A673 (cell line): Measurements from ENCODE around the gene MYO7A. TPM values are rescaled to one million over a fixed set of nuclear protein-coding genes. Genes with fewer than 3 reads are reported as not detected.
"Not testable (repeated sequence)": the region's sequence is repeated elsewhere in the genome, so short reads cannot be mapped to it uniquely, and the experiment has no call there.

Source experiments
- BruUV-seq: library from RNA; stranded (reverse); fragments of 400-500 nt; replicated peaks from 2 replicates; lab custom pipeline; 2021; lab: Mats Ljungman, UMichigan
- CTCF ChIA-PET: fragments of 300-600 bp; sonication (Branson Sonifier 250); formaldehyde crosslinking; loops from one replicate; lab custom pipeline; 2022; ENCODE audit warnings: antibody characterized with exemption; lab: Charles Lee
- POLR2A ChIA-PET: fragments of 300-600 bp; sonication (Branson Sonifier 250); formaldehyde crosslinking; loops from one replicate; lab custom pipeline; 2022; ENCODE audit warnings: antibody characterized with exemption; ENCODE audit not compliant: low non-redundant PET; lab: Charles Lee
- DNase-seq: peaks from one replicate; pipeline ENCODE4 v3.0.0-alpha.2; 2015; ENCODE audit warnings: low spot score
- H3K27ac ChIP-seq: fragments of 200-600 bp; sonication (generic); 2 replicates; pipeline ENCODE4 v1.5.1; 2016; ENCODE audit warnings: mixed run types, low read depth, mild to moderate bottlenecking, mixed read lengths, antibody characterized with exemption, low read length; ENCODE audit not compliant: poor library complexity, severe bottlenecking
- H3K27me3 ChIP-seq: fragments of 200-600 bp; sonication (generic); replicated peaks from 2 replicates; pipeline ENCODE4 v1.6.1; 2017; ENCODE audit warnings: mixed run types, low read depth, mild to moderate bottlenecking, mixed read lengths, antibody characterized with exemption, low read length; ENCODE audit not compliant: insufficient read depth, poor library complexity
- H3K36me3 ChIP-seq: fragments of 200-600 bp; sonication (generic); 2 replicates; pipeline ENCODE4 v1.6.1; 2016; ENCODE audit warnings: mixed run types, mild to moderate bottlenecking, mixed read lengths, antibody characterized with exemption, low read length; ENCODE audit not compliant: insufficient read depth, poor library complexity, severe bottlenecking
- H3K4me1 ChIP-seq: fragments of 200-600 bp; sonication (generic); 2 replicates; pipeline ENCODE4 v1.6.1; 2017; ENCODE audit warnings: mixed run types, mild to moderate bottlenecking, mixed read lengths, antibody characterized with exemption, low read length; ENCODE audit not compliant: insufficient read depth, poor library complexity, severe bottlenecking
- H3K4me3 ChIP-seq: fragments of 200-600 bp; sonication (generic); 2 replicates; pipeline ENCODE4 v1.5.1; 2016; ENCODE audit warnings: low read depth, mixed run types, mild to moderate bottlenecking, mixed read lengths, low read length; ENCODE audit not compliant: poor library complexity, severe bottlenecking
- H3K9me3 ChIP-seq: fragments of 200-600 bp; sonication (generic); 2 replicates; pipeline ENCODE4 v1.6.1; 2016; ENCODE audit warnings: mixed run types, low read depth, mild to moderate bottlenecking, mixed read lengths, antibody characterized with exemption, low read length; ENCODE audit not compliant: poor library complexity, severe bottlenecking
- EZH2 ChIP-seq: fragments of 200-600 bp; sonication (generic); IDR thresholded peaks from 2 replicates; pipeline ENCODE4 v1.6.1; 2017; ENCODE audit warnings: borderline replicate concordance, low read depth, mild to moderate bottlenecking, mixed read lengths, antibody characterized with exemption, low read length; ENCODE audit not compliant: poor library complexity, severe bottlenecking
- intact Hi-C: fragments of 100-400 bp; cut with micrococcal nuclease; formaldehyde crosslinking; loops from one replicate; pipeline ENCODE4 v1.10.0; 2022; ENCODE audit not compliant: unreplicated experiment
- total RNA-seq: library from RNA; stranded (reverse); gene quantifications from 2 replicates; pipeline ENCODE4 v1.2.3, GENCODE V29; 2021
- TF ChIP-seq, protein P1 (sequence below): fragments of 300-800, 200-600 bp; sonication (generic); conservative IDR thresholded peaks from 2 replicates; pipeline ENCODE4 v1.5.1; 2017; ENCODE audit warnings: low read depth, mild to moderate bottlenecking, antibody characterized with exemption, low read length, moderate library complexity, mixed read lengths

The MYO7A gene
- total RNA-seq, 1 experiment from 2014 or later: not detected

DNA sequence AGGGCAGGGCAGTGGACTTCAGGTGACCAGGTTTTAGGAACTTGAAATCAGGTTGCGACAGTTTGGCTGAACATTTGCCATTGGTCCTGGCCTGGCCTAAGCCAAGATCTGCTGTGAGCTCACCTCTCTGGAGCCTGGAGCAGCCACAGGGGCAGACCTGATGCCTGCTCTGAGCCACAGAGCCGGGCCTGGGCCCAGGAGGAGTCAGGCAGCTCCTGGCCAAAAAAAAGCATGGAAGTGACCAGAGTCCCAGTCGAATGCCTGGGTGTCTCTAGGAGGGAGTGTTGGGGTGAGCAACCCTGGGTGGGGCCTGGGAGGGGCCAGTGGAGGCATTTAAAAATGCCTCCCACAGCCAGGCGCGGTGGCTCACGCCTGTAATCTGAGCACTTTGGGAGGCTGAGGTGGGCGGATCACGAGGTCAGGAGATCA lies 31.4 kb upstream of the MYO7A start:
- ChIA-PET POLR2A (no interaction called here), CTCF (no interaction called here)
- intact Hi-C loops: no loop called here

DNA sequence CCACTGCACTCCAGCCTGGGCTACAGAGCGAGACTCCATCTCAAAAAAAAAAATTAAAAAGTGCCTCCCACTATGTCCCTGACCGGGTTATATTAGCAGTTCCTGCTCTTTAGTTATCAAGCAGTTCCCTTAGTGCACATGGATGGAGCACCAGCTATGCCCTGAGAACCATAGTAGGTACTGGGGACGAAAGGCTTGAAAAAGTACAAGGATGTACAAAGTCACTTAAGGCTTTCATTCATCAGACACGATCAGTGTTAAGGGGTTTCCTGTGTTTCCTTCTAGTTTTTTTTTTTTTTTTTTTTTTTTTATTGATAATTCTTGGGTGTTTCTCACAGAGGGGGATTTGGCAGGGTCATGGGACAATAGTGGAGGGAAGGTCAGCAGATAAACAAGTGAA lies 30.9 kb upstream of the MYO7A start:
- H3K4me3 ChIP-seq, intact Hi-C loops, DNase-seq, H3K4me1 ChIP-seq, BruUV-seq, POLR2A ChIA-PET, H3K9me3 ChIP-seq, CTCF ChIA-PET, H3K36me3 ChIP-seq, H3K27me3 ChIP-seq, H3K27ac ChIP-seq: not testable (repeated sequence)

More for the DNA sequence above, 31.4 kb upstream of the MYO7A start:
- H3K27ac ChIP-seq: no peak overlapping the region
- TF ChIP-seq, protein P1, sequence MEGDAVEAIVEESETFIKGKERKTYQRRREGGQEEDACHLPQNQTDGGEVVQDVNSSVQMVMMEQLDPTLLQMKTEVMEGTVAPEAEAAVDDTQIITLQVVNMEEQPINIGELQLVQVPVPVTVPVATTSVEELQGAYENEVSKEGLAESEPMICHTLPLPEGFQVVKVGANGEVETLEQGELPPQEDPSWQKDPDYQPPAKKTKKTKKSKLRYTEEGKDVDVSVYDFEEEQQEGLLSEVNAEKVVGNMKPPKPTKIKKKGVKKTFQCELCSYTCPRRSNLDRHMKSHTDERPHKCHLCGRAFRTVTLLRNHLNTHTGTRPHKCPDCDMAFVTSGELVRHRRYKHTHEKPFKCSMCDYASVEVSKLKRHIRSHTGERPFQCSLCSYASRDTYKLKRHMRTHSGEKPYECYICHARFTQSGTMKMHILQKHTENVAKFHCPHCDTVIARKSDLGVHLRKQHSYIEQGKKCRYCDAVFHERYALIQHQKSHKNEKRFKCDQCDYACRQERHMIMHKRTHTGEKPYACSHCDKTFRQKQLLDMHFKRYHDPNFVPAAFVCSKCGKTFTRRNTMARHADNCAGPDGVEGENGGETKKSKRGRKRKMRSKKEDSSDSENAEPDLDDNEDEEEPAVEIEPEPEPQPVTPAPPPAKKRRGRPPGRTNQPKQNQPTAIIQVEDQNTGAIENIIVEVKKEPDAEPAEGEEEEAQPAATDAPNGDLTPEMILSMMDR: no peak
- TF ChIP-seq EZH2: no peak
- H3K36me3 ChIP-seq: no peaks in the 10 kb centered on the region
- DNase-seq: no peak
- no peaks in the 10 kb centered on the region for H3K4me1 ChIP-seq
- no TSS peak for BruUV-seq
- no peak overlapping the region for H3K4me3 ChIP-seq
- no peaks in the 10 kb centered on the region for H3K9me3 ChIP-seq
- H3K27me3 ChIP-seq: no peaks in the 10 kb centered on the region

GRCh38 chr11:77100166-77101042 lies 27.6 kb upstream of the MYO7A start:
- H3K27me3 ChIP-seq: no peaks in the 10 kb centered on the region
- H3K27ac ChIP-seq: no peak overlapping the region
- ChIA-PET CTCF (interaction anchor here (0.5 to 1.5 kb wide), 3 partner anchors 9 to 53 kb away, joined by 3 to 10 read pairs (median 3); no protein-coding TSS in a partner anchor), POLR2A (no interaction called here)
- H3K4me1 ChIP-seq: no peaks in the 10 kb centered on the region
- no peaks in the 10 kb centered on the region for H3K9me3 ChIP-seq
- no TSS peak for BruUV-seq
- intact Hi-C loops: no loop called here
- TF ChIP-seq EZH2: no peak
- TF ChIP-seq, protein P1: no peak
- no peak for DNase-seq
- H3K4me3 ChIP-seq: no peak overlapping the region
- no peaks in the 10 kb centered on the region for H3K36me3 ChIP-seq
